Right lobe of liver (tissue), 4 donors: ENCODE results near the gene CHCHD1.

Experiments
- CTCF ChIP-seq, 4 donors: fragments of 200-600 bp in 3 of 4; fragments of 450-650 bp in 1 of 4; IDR thresholded peaks; one replicate each; pipeline versions ENCODE4 v1.5.1 to v1.8.0; 2016 to 2022; ENCODE audit warnings: antibody characterized with exemption in 4 of 4, mild to moderate bottlenecking in 2 of 4
- POLR2A ChIP-seq: fragments of 450-650 bp; IDR thresholded peaks from one replicate; pipeline ENCODE4 v1.6.1; 2017; ENCODE audit warnings: antibody characterized with exemption, mild to moderate bottlenecking
- donor health status: DM: no; HTN: no; CAD: no.
- donor health status: DM: no; HTN: no; CAD: no.
- donor health status: DM: no; HTN: yes; CAD: no.

- TF ChIP-seq CTCF (IDR thresholded peaks at IDR 0.05) (no peak), POLR2A (no peak)
Measured at GRCh38 chr10:73817826-73818225, 36.0 kb downstream of the CHCHD1 start.
